Activated naive CD8-positive, alpha-beta T cell treated with anti-CD3 and anti-CD28 coated beads for 36 hours (primary cell): ENCODE measurements around the gene POM121C. TPM values are rescaled to one million over a fixed set of nuclear protein-coding genes. Genes with fewer than 3 reads are reported as not detected.
"Not testable (repeated sequence)": the region's sequence is repeated elsewhere in the genome, so short reads cannot be mapped to it uniquely, and the experiment has no call there.

Source experiments
- DNase-seq: peaks from one replicate; pipeline ENCODE4 v3.0.0; 2021
- H3K27ac Mint-ChIP-seq: one replicate; pipeline ENCODE4 v1.8.0; 2022; ENCODE audit warnings: mild to moderate bottlenecking, moderate library complexity, mixed read lengths
- H3K27me3 Mint-ChIP-seq: one replicate; pipeline ENCODE4 v1.8.0; 2022; ENCODE audit warnings: mild to moderate bottlenecking, mixed read lengths
- H3K36me3 Mint-ChIP-seq: one replicate; pipeline ENCODE4 v1.8.0; 2021; ENCODE audit warnings: mild to moderate bottlenecking, mixed read lengths
- H3K4me1 Mint-ChIP-seq: one replicate; pipeline ENCODE4 v1.8.0; 2021; ENCODE audit warnings: mixed read lengths
- H3K4me3 Mint-ChIP-seq: one replicate; pipeline ENCODE4 v1.8.0; 2022; ENCODE audit warnings: mild to moderate bottlenecking, moderate library complexity, mixed read lengths
- H3K9me3 Mint-ChIP-seq: one replicate; pipeline ENCODE4 v1.8.0; 2022; ENCODE audit warnings: mixed read lengths
- total RNA-seq, 2 experiments: library from RNA; stranded (reverse); gene quantifications; one replicate each; pipeline ENCODE4 v1.2.3, GENCODE V29; 2021

The POM121C gene
- total RNA-seq = 10 to 100 TPM; 74.2 to 75.3 TPM

DNA sequence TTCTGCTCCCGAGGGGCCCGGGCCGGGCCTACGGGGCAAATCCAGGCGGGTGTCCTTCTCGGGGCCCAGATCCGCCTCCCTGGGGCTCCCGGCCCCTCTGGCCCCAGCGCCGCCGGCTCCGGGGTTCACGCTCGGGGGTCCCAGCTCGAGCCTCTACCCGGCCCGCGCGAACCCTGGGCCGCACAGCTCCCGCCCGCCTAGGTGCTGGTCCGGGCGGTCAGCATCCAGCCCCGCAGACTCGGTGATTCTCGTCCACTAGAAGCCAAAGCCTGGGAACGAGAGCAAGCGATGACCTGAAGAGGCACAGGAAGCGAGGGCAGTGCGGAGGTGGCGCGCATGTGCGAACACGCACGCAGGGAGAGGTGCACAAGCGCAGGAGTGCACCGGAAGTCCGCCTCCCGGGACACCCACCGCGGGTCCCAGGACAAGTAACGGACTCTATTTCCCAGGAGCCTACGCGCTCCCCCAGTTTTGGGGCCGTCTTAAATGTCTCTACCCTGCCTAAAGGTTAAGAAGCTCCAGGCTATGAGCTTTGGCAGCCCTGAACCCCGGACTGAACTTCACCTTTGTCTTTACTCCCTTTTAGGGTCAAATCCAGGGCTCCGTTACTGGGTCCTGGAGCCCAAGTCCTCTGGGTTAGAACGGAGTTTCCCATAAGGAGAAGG lies at the start of gene POM121C:
POM121C (minus strand) TSS at position 321 of the 665 bp plus-strand sequence. CDS start 44,803 bp downstream, outside the sequence.
- DNase-seq = peak; percentile 89
- H3K27me3 Mint-ChIP-seq, H3K4me1 Mint-ChIP-seq, H3K9me3 Mint-ChIP-seq: not testable (repeated sequence)
- H3K36me3 Mint-ChIP-seq = peaks cover 15% of the 10 kb centered on the region
- H3K27ac Mint-ChIP-seq = peak within 1 kb of the TSS; percentile 82
- peak within 1 kb of the TSS; percentile 95 for H3K4me3 Mint-ChIP-seq

DNA sequence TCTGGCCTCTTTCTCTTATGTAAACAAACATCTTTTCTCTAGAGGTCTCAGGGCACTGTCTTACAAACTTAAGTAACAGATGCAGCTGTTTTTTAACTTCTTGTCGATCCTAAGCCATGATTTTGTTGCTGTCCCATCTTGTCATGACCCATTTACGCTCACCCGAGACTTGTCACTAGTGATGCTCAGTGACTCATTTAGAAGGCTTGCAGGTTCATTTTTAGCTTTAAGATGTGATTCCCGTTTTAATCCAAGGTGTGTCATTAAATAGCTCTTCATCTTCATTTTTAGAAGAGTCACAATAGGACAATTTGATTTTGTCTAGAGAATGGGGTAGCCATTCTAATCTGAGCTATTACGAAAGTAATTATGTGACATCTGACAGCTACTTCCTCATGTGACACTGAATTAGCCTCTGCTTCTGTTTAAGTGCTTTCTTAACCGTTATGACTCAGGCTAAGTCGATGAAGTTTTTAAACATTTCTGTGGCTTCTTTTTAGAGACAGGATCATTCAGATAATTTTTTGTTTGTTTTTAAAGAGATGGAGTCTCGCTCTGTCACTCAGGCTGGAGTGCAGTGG lies 48.7 kb upstream of the POM121C start:
- Mint-ChIP-seq H3K4me3 (no peak overlapping the region), H3K9me3 (no peaks in the 10 kb centered on the region), H3K27me3 (no peaks in the 10 kb centered on the region), H3K27ac (no peak overlapping the region), H3K4me1 (no peaks in the 10 kb centered on the region), H3K36me3 (no peaks in the 10 kb centered on the region)
- no peak for DNase-seq

DNA sequence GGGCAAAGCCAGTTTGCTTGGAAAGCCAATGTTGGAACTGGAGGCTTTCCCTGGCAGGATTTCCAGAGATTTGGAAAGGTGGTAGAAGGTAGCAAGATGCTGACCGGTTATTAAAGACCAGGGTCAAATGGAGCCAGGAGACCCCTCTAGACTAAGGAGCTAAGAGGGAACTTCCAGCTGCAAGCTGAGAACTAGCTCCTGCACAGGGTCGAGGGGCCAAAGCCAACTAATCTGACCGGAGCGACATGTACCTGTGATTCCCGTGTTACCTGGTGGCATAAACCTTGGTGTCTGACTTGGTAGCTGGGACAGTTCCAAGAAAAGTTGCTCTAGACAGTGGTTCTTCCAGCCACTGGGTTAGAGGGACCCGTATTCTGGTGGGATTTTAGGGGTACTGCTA lies 47.8 kb upstream of the POM121C start:
- Mint-ChIP-seq H3K36me3 (no peaks in the 10 kb centered on the region), H3K4me1 (no peaks in the 10 kb centered on the region), H3K9me3 (no peaks in the 10 kb centered on the region), H3K27ac (no peak overlapping the region), H3K27me3 (no peaks in the 10 kb centered on the region), H3K4me3 (no peak overlapping the region)
- DNase-seq = no peak

- no peak overlapping the region for H3K27ac Mint-ChIP-seq
- peaks cover 3% of the 10 kb centered on the region for H3K4me1 Mint-ChIP-seq
- H3K36me3 Mint-ChIP-seq = no peaks in the 10 kb centered on the region
- DNase-seq = no peak
- no peaks in the 10 kb centered on the region for H3K27me3 Mint-ChIP-seq
- no peak overlapping the region for H3K4me3 Mint-ChIP-seq
- no peaks in the 10 kb centered on the region for H3K9me3 Mint-ChIP-seq
Measured at GRCh38 chr7:75532639-75533038, 46.5 kb upstream of the POM121C start.

- no peak overlapping the region for H3K27ac Mint-ChIP-seq
- H3K4me1 Mint-ChIP-seq = peaks cover 7% of the 10 kb centered on the region
- H3K36me3 Mint-ChIP-seq = peaks cover 8% of the 10 kb centered on the region
- no peak overlapping the region for H3K4me3 Mint-ChIP-seq
- H3K27me3 Mint-ChIP-seq = no peaks in the 10 kb centered on the region
- no peaks in the 10 kb centered on the region for H3K9me3 Mint-ChIP-seq
- DNase-seq = no peak
Measured at GRCh38 chr7:75531359-75531821, 45.3 kb upstream of the POM121C start.

- H3K9me3 Mint-ChIP-seq, H3K27me3 Mint-ChIP-seq: not testable (repeated sequence)
- peak; percentile 24 for DNase-seq
- Mint-ChIP-seq H3K4me3 (peak overlapping the region; percentile 96), H3K4me1 (peaks cover 23% of the 10 kb centered on the region), H3K27ac (peak overlapping the region; percentile 90), H3K36me3 (peaks cover 33% of the 10 kb centered on the region)
Measured at GRCh38 chr7:75527224-75527722, 41.2 kb upstream of the POM121C start.

DNA sequence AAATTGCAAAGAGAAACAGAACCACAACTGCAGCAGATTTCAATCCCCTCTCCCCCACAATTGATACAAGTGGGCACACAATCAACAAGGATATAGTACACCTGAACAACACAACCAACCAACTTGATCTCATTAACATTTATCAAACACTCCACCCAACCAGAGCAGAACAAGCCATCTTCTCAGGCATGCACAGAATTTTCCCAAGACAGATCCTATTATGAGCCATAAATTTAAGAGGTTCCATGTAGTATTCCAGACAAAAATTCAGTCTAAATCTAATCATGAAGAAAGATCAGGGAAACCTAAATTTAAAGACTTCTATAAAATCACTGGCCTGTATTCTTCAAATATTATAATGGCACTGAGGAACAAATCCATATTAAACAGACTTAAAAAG lies 35.6 kb upstream of the POM121C start:
- not testable (repeated sequence) for H3K9me3 Mint-ChIP-seq, H3K27ac Mint-ChIP-seq, H3K27me3 Mint-ChIP-seq, H3K4me3 Mint-ChIP-seq, DNase-seq
- peaks cover 58% of the 10 kb centered on the region for H3K36me3 Mint-ChIP-seq
- peaks cover 29% of the 10 kb centered on the region for H3K4me1 Mint-ChIP-seq

DNA sequence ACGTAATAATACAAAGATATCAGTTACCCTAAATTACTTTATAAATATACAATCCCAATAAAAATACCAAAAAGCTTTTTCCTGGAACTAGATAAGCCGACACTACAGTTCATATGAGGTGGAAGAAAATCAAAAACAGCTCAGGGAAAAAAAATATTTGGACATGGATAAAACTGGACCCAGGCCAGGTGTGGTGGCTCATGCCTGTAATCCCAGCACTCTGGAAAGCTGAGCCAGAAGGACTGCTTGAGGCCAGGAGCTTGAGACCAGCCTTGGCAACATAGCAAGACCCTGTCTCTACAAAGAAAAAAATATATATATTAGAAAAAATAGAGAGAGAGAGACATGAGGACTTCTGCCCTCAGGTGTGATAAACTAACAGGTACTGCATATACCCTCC lies 32.7 kb upstream of the POM121C start:
- not testable (repeated sequence) for H3K9me3 Mint-ChIP-seq, H3K27ac Mint-ChIP-seq, H3K4me3 Mint-ChIP-seq, DNase-seq, H3K27me3 Mint-ChIP-seq
- Mint-ChIP-seq H3K4me1 (peaks cover 15% of the 10 kb centered on the region), H3K36me3 (peaks cover 42% of the 10 kb centered on the region)

GRCh38 chr7:75509033-75509432 lies 22.9 kb upstream of the POM121C start:
- not testable (repeated sequence) for H3K27ac Mint-ChIP-seq, DNase-seq, H3K36me3 Mint-ChIP-seq, H3K4me3 Mint-ChIP-seq, H3K4me1 Mint-ChIP-seq, H3K9me3 Mint-ChIP-seq, H3K27me3 Mint-ChIP-seq

GRCh38 chr7:75492020-75492419 lies 5.9 kb upstream of the POM121C start, which contains the start of gene SPDYE5:
Gene SPDYE5, plus strand, starts transcription at chr7:75492320. Its CDS starts 1,728 bp downstream, at chr7:75494048.
- not testable (repeated sequence) for H3K4me3 Mint-ChIP-seq, DNase-seq, H3K4me1 Mint-ChIP-seq, H3K27me3 Mint-ChIP-seq, H3K36me3 Mint-ChIP-seq, H3K27ac Mint-ChIP-seq, H3K9me3 Mint-ChIP-seq

- H3K4me1 Mint-ChIP-seq, H3K27me3 Mint-ChIP-seq, H3K9me3 Mint-ChIP-seq: not testable (repeated sequence)
- peak overlapping the region; percentile 95 for H3K4me3 Mint-ChIP-seq
- peaks cover 15% of the 10 kb centered on the region for H3K36me3 Mint-ChIP-seq
- peak; percentile 5 for DNase-seq
- peak overlapping the region; percentile 68 for H3K27ac Mint-ChIP-seq
Measured at GRCh38 chr7:75485355-75485978, 632 bp downstream of the POM121C start.

GRCh38 chr7:75480313-75480712 lies 5.8 kb downstream of the POM121C start:
- H3K4me1 Mint-ChIP-seq, DNase-seq, H3K9me3 Mint-ChIP-seq, H3K27ac Mint-ChIP-seq, H3K4me3 Mint-ChIP-seq, H3K27me3 Mint-ChIP-seq: not testable (repeated sequence)
- peaks cover 15% of the 10 kb centered on the region for H3K36me3 Mint-ChIP-seq

GRCh38 chr7:75477457-75477856 lies 8.6 kb downstream of the POM121C start:
- not testable (repeated sequence) for H3K9me3 Mint-ChIP-seq, H3K27me3 Mint-ChIP-seq
- H3K36me3 Mint-ChIP-seq = peaks cover 13% of the 10 kb centered on the region

GRCh38 chr7:75470166-75470565 lies 15.9 kb downstream of the POM121C start:
- not testable (repeated sequence) for H3K4me3 Mint-ChIP-seq, H3K4me1 Mint-ChIP-seq, H3K9me3 Mint-ChIP-seq, H3K27me3 Mint-ChIP-seq, H3K27ac Mint-ChIP-seq, DNase-seq
- H3K36me3 Mint-ChIP-seq = peaks cover 24% of the 10 kb centered on the region

More at GRCh38 chr7:75477457-75477856, 8.6 kb downstream of the POM121C start:
- H3K4me3 Mint-ChIP-seq, H3K27ac Mint-ChIP-seq, DNase-seq, H3K4me1 Mint-ChIP-seq: not testable (repeated sequence)

DNA sequence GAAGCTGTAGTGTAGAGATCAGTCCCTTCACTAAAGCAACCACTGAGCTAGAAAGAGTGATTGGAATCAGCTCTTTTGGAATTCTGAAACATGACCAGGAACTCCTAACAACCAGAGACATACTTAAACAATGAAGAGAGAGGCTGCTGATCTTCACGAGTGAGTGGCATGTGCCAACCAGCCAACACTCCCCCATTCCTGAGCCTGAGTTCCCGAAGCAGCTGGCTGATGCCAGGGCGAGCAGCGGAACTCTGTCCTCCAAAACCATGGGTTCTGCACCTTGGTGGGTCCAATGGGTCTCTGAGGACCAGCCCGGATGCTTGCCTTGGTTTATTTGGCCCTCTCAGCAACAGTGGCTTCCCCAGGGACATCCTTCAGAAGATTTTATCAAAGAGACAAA lies 25.6 kb downstream of the POM121C start:
- not testable (repeated sequence) for H3K27ac Mint-ChIP-seq, DNase-seq, H3K27me3 Mint-ChIP-seq, H3K9me3 Mint-ChIP-seq, H3K36me3 Mint-ChIP-seq, H3K4me1 Mint-ChIP-seq, H3K4me3 Mint-ChIP-seq
